ENCODE data around the gene APEX2.
A peak's percentile ranks its signal among the peaks of the same experiment; 100 is the strongest.

The APEX2 gene

DNA sequence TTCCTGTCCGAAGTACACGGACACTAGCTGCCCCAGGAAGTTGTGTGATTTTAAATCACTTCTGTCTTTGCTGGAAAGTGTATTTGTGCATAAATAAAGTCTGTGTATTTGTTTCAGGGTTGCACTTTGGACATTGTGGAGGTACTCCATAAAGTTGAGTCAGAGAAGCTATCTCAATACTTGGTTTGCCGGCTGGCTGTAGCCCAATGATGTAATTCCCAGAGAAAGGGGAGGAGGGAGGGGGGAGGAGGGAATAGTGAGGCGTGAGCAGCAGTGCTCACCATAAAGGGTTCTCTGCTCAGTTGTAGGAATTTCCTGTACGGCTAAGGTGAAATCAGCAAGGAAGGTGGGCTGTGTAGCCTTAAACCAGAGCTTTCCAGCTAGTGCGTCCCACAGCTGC is 7.5 kb downstream of the APEX2 start:
- Histone ChIP-seq H3K4me1 (ENCODE audit: low read length) (no peaks in the 10 kb centered on the region), H3K4me2 (ENCODE audit: low read length) (no peak overlapping the region), H3K9me3 (ENCODE audit: insufficient read depth, low read length) (no peaks in the 10 kb centered on the region), H3K27me3 (ENCODE audit: low read depth, low read length) (no peaks in the 10 kb centered on the region), H4K20me1 (ENCODE audit: insufficient read depth, low read length) (no peaks in the 10 kb centered on the region), H3K79me2 (ENCODE audit: low read length) (no peaks in the 10 kb centered on the region), H3K4me3 (ENCODE audit: low read length) (no peak overlapping the region), H3K9ac (ENCODE audit: low read length) (no peak overlapping the region), H3K36me3 (replicated peaks; ENCODE audit: low read depth, low read length) (peaks cover 30% of the 10 kb centered on the region), H3K27ac (ENCODE audit: low read length) (no peak overlapping the region), H2AFZ (ENCODE audit: low read depth, low read length) (no peak overlapping the region)
- TF ChIP-seq CTCF (IDR thresholded peaks at IDR 0.05; ENCODE audit: low read depth, low read length), result no peak
- no peak for TF ChIP-seq EZH2phosphoT487 (IDR thresholded peaks at IDR 0.05; ENCODE audit: low read depth)

- no peaks in the 10 kb centered on the region for H3K4me1 ChIP-seq (ENCODE audit: low read length)
- no peak overlapping the region for H3K9ac ChIP-seq (ENCODE audit: low read length)
- no peak overlapping the region for H3K27ac ChIP-seq (ENCODE audit: low read length)
- no peak overlapping the region for H2AFZ ChIP-seq (ENCODE audit: low read depth, low read length)
- TF ChIP-seq EZH2phosphoT487 (IDR thresholded peaks at IDR 0.05; ENCODE audit: low read depth) (no peak), CTCF (IDR thresholded peaks at IDR 0.05; ENCODE audit: low read depth, low read length) (no peak)
- H3K27me3 ChIP-seq (ENCODE audit: low read depth, low read length), result no peaks in the 10 kb centered on the region
- H3K36me3 ChIP-seq (replicated peaks; ENCODE audit: low read depth, low read length), result peaks cover 19% of the 10 kb centered on the region
- no peaks in the 10 kb centered on the region for H3K79me2 ChIP-seq (ENCODE audit: low read length)
- no peak overlapping the region for H3K4me2 ChIP-seq (ENCODE audit: low read length)
- no peaks in the 10 kb centered on the region for H4K20me1 ChIP-seq (ENCODE audit: insufficient read depth, low read length)
- no peak overlapping the region for H3K4me3 ChIP-seq (ENCODE audit: low read length)
- no peaks in the 10 kb centered on the region for H3K9me3 ChIP-seq (ENCODE audit: insufficient read depth, low read length)
These were observed 8.6 kb downstream of the APEX2 start for GRCh38 chrX:55008571-55009358.

GRCh38 chrX:55011294-55011693 is 11.1 kb downstream of the APEX2 start:
- H3K27me3 ChIP-seq (ENCODE audit: low read depth, low read length), result no peaks in the 10 kb centered on the region
- no peaks in the 10 kb centered on the region for H3K79me2 ChIP-seq (ENCODE audit: low read length)
- no peak overlapping the region for H3K9ac ChIP-seq (ENCODE audit: low read length)
- no peak overlapping the region for H2AFZ ChIP-seq (ENCODE audit: low read depth, low read length)
- TF ChIP-seq CTCF (IDR thresholded peaks at IDR 0.05; ENCODE audit: low read depth, low read length) (peak; percentile 32; the same call in 1 of the 2 replicates), EZH2phosphoT487 (IDR thresholded peaks at IDR 0.05; ENCODE audit: low read depth) (no peak)
- no peak overlapping the region for H3K4me3 ChIP-seq (ENCODE audit: low read length)
- no peaks in the 10 kb centered on the region for H3K4me1 ChIP-seq (ENCODE audit: low read length)
- no peak overlapping the region for H3K4me2 ChIP-seq (ENCODE audit: low read length)
- peaks cover 3% of the 10 kb centered on the region for H3K36me3 ChIP-seq (replicated peaks; ENCODE audit: low read depth, low read length)
- no peak overlapping the region for H3K27ac ChIP-seq (ENCODE audit: low read length)
- no peaks in the 10 kb centered on the region for H4K20me1 ChIP-seq (ENCODE audit: insufficient read depth, low read length)
- no peaks in the 10 kb centered on the region for H3K9me3 ChIP-seq (ENCODE audit: insufficient read depth, low read length)

- Histone ChIP-seq H3K4me3 (ENCODE audit: low read length) (no peak overlapping the region), H3K9me3 (ENCODE audit: insufficient read depth, low read length) (no peaks in the 10 kb centered on the region), H3K27me3 (ENCODE audit: low read depth, low read length) (no peaks in the 10 kb centered on the region), H3K9ac (ENCODE audit: low read length) (no peak overlapping the region), H3K36me3 (replicated peaks; ENCODE audit: low read depth, low read length) (no peaks in the 10 kb centered on the region), H4K20me1 (ENCODE audit: insufficient read depth, low read length) (no peaks in the 10 kb centered on the region), H2AFZ (ENCODE audit: low read depth, low read length) (no peak overlapping the region), H3K4me2 (ENCODE audit: low read length) (no peak overlapping the region), H3K79me2 (ENCODE audit: low read length) (no peaks in the 10 kb centered on the region), H3K27ac (ENCODE audit: low read length) (no peak overlapping the region), H3K4me1 (ENCODE audit: low read length) (no peaks in the 10 kb centered on the region)
- TF ChIP-seq EZH2phosphoT487 (IDR thresholded peaks at IDR 0.05; ENCODE audit: low read depth) (no peak), CTCF (IDR thresholded peaks at IDR 0.05; ENCODE audit: low read depth, low read length) (no peak)
These were observed 14.7 kb downstream of the APEX2 start for GRCh38 chrX:55014897-55015299.
